AG04449 (cell line): ENCODE measurements around the gene TNFRSF17.
"Not testable (repeated sequence)": the region's sequence is repeated elsewhere in the genome, so short reads cannot be mapped to it uniquely, and the experiment has no call there.

Experiments used
- CTCF ChIA-PET: fragments of 350-600 bp; formaldehyde crosslinking; extraction: SDS; loops from one replicate; lab custom pipeline; 2021; ENCODE audit warnings: antibody characterized with exemption; lab: Yijun Ruan, JAX
- POLR2A ChIA-PET: fragments of 400-600, 350-600 bp; formaldehyde crosslinking; extraction: SDS; loops from one replicate; lab custom pipeline; 2020; ENCODE audit warnings: antibody characterized with exemption, inconsistent platforms; lab: Yijun Ruan, JAX
- DNase-seq: peaks from one replicate; pipeline ENCODE4 v3.0.0-alpha.2; 2010; ENCODE audit warnings: low read depth, low spot score
- H3K4me3 ChIP-seq: 2 replicates; pipeline ENCODE4 v1.5.1; 2011; ENCODE audit warnings: low read depth, mild to moderate bottlenecking, control low read depth, low read length
- TF ChIP-seq, protein P1 (sequence below): IDR thresholded peaks from one replicate; pipeline ENCODE4 v1.5.1; 2011; ENCODE audit warnings: mild to moderate bottlenecking, moderate library complexity, low read length, control low read depth, inconsistent platforms; ENCODE audit not compliant: insufficient read depth; ENCODE audit errors: missing control alignments

The TNFRSF17 gene

DNA sequence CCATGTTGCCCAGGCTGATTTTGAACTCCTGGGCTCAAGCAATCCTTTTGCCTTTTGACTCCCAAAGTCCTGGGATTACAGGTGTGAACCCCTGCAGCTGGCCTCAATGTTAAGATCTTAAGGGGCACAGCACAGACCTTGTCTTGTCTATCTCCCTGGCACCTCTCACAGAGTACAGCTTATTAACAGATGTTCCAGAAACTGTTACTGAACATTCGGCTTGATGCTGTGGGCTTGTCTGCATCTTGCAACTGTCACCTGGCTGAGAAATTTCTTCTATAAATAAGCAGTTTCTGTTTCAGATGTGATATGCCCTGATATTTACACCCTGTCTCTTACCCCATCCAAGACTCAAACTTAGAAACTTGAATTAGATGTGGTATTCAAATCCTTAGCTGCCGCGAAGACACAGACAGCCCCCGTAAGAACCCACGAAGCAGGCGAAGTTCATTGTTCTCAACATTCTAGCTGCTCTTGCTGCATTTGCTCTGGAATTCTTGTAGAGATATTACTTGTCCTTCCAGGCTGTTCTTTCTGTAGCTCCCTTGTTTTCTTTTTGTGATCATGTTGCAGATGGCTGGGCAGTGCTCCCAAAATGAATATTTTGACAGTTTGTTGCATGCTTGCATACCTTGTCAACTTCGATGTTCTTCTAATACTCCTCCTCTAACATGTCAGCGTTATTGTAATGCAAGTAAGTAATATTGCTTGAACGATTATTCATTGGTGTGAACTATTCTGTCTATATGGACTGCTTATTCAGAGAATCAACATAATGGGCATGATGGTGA, at the start of gene TNFRSF17:
TSS of gene TNFRSF17 (plus strand) at position 450 of the 791 bp plus-strand sequence. CDS start at position 565, 115 bp downstream.
- DNase-seq, result no peak
- H3K4me3 ChIP-seq, result no peak within 1 kb of the TSS
- TF ChIP-seq, protein P1, sequence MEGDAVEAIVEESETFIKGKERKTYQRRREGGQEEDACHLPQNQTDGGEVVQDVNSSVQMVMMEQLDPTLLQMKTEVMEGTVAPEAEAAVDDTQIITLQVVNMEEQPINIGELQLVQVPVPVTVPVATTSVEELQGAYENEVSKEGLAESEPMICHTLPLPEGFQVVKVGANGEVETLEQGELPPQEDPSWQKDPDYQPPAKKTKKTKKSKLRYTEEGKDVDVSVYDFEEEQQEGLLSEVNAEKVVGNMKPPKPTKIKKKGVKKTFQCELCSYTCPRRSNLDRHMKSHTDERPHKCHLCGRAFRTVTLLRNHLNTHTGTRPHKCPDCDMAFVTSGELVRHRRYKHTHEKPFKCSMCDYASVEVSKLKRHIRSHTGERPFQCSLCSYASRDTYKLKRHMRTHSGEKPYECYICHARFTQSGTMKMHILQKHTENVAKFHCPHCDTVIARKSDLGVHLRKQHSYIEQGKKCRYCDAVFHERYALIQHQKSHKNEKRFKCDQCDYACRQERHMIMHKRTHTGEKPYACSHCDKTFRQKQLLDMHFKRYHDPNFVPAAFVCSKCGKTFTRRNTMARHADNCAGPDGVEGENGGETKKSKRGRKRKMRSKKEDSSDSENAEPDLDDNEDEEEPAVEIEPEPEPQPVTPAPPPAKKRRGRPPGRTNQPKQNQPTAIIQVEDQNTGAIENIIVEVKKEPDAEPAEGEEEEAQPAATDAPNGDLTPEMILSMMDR, result no peak
- POLR2A ChIA-PET, result no interaction called here
- CTCF ChIA-PET, result interaction anchor here (1.2 to 1.3 kb wide), 2 partner anchors 12 to 103 kb away, joined by 3 to 5 read pairs; partner anchors contain the start of gene SNX29

DNA sequence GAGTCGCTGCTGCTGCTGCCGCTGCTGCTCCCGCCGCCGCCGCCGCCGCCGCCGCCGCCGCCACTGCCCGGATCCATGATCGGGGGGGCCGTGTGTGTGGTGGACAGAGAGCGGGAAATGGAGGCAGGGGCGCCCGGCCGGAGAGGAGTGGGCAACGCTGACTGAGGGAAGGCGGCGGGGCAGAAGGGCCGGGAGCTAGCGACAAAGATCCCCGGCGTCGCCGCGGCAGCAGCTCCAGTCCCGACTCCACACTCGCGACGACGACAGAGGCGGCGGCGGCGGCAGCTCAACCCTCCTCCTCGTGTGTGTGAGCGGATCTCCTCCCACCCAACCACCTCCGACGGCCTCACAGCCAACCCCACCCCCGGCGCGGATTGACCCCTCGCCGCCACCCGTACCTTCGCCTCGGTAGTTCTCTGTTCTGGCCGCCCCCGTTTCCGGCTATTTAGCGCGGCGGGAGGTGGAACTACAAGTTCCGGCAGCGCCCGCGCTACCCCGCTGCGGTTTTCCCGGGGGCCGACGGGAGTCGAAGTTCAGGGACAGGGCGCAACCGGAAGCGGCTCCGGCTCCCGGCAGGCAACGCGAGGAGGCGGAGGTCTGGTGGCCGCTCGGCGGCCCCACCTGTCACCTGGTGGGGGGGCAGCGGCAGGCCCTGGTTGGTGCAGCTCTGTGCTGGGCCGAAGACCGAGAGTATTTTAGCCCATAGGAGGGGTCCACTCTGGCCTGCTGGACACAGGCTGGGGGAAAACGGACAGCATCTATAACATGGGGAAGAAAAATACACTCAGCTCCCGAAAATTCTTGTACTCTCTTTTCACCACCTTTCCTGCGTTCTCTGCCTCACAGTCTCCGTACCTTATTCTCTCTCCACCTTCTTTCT, 49.1 kb upstream of the TNFRSF17 start, which contains the start of gene GSPT1:
TSS of gene GSPT1 (minus strand) at position 313 of the 880 bp plus-strand sequence. CDS start at position 77, 236 bp downstream.
- TF ChIP-seq, protein P1, result no peak
- peak; percentile 83 for DNase-seq
- peak within 1 kb of the TSS; percentile 89 for H3K4me3 ChIP-seq
- ChIA-PET CTCF (interaction anchor here (2.5 kb wide), 1 partner anchor 152 kb away, joined by 11 read pairs; no protein-coding TSS in a partner anchor), POLR2A (interaction anchor here (0.7 to 1.3 kb wide), 4 partner anchors 33 to 731 kb away, joined by 3 to 6 read pairs (median 3); partner anchors contain the start of gene SNX29)

DNA sequence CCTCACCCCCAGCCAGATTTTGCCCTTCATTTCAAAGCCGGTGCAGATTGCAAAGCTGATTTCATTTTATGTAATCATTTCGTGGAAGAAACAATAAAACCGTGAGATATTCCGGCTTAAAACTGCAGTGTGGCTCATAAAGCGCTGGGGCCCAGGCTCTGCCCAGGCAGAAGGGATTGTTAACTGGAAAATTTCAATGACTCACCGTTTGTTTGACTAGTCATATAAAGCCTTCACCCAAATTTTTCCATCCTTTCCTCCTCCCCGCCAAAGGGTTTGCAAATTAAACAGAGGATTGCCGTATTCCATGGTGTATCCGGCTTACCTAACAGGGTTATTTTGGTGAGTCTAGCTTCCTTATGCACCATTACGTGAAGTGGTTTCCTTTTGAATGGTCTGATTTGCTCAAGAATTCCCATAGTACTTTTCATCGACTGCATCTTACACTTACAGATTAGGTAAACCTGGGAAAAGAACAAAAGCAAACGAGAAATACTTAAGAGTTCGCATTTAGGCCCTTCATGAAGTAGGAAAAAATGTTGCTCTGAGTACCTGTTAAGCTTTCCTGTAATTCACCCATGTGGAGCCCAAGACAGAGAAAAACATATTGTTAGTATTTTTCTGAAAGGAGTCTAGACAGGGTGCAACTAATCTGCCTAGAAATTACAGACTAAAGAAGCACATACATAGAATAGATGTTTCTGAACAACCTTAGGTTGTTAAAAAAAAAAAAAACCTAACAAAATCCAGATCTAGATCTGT, 48.3 kb upstream of the TNFRSF17 start:
- ChIA-PET POLR2A (interaction anchor here (0.7 to 1.3 kb wide), 2 partner anchors 33 to 732 kb away, joined by 3 read pairs; no protein-coding TSS in a partner anchor), CTCF (interaction anchor here (2.5 kb wide), 1 partner anchor 151 kb away, joined by 11 read pairs; no protein-coding TSS in a partner anchor)
- TF ChIP-seq, protein P1, result no peak
- no peak for DNase-seq
- H3K4me3 ChIP-seq, result peak overlapping the region; percentile 67

DNA sequence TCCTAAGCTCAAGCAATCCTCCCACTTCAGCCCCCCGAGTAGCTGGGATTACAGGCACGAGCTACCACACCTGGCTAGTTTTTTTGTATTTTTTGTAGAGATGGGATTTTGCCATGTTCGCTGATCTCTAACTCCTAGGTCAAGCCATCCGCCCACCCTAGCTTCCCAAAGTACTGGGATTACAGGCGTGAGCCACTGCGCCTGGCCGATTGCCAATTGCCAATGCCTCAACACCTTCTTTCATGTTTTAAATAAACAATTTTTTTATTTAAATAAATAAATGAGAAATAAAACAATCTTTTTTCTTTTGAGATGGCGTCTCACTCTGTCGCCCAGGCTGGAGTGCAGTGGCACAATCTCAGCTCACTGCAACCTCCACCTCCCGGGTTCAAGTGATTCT, 41.0 kb upstream of the TNFRSF17 start:
- POLR2A ChIA-PET, result not testable (repeated sequence)

DNA sequence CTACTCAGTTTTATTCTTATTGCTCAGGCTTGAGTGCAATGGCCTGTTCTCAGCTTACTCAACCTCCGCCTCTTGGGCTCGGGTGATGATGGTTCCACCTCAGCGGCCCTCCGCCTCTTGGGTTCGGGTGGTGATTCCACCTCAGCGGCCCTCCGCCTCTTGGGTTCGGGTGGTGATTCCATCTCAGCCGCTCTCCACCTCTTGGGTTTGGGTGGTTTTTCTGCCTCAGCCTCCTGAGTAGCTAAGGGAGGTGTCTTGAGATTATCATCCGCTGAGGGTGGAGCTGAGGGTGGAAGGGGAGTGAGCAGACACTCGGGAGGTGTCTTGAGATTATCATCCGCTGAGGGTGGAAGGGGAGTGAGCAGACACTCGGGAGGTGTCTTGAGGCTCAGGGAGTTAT, 37.7 kb upstream of the TNFRSF17 start:
- DNase-seq, POLR2A ChIA-PET, H3K4me3 ChIP-seq, CTCF ChIA-PET: not testable (repeated sequence)

More for the DNA sequence above, 41.0 kb upstream of the TNFRSF17 start:
- H3K4me3 ChIP-seq, DNase-seq, CTCF ChIA-PET: not testable (repeated sequence)

DNA sequence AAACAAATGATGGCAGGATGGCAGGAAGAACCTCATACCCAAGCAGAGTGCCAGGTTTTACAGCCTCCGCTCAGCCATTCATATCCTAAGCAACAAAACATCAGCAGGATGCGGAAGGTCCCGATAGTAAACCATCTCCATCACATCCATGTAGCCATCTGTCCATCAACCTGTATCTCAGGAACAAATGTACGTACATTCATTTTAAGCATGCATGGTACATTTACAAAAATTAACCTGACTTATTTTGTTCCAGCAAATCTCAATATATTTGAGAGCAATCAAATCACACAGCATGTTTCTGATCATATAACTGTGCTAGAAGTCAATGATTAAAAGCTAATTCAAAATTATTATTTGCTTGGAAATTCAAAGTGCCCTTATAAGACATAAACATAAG, 23.1 kb upstream of the TNFRSF17 start, which contains the start of gene NPIPB2:
TSS of gene NPIPB2 (minus strand) at position 101 of the 400 bp plus-strand sequence. CDS start at position 101, 0 bp downstream.
- H3K4me3 ChIP-seq, POLR2A ChIA-PET, DNase-seq, CTCF ChIA-PET: not testable (repeated sequence)

DNA sequence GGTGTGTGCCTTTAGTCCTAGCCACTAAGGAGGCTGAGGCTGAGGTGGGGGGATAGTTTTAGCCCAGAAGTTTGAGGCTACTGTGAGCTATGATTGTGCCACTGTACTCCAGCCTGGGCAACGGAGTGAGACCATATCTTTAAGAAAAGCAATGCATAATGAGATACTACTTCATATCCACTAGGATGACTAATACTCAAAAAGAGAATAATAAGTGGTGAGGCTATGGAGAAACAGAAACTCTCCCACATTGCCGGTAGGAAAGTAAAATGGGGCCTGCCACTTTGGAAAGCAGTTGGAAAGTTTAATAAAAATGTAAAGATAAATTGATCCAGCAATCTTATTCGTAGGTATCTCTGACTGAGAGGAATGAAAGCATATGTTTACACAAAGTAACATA, 18.6 kb upstream of the TNFRSF17 start:
- POLR2A ChIA-PET, result no interaction called here
- TF ChIP-seq, protein P1, result no peak
- H3K4me3 ChIP-seq, result no peak overlapping the region
- no peak for DNase-seq
- CTCF ChIA-PET, result interaction anchor here (6.0 kb wide), 1 partner anchor 121 kb away, joined by 82 read pairs; no protein-coding TSS in a partner anchor
